OCI-LY3 (cell line): ENCODE data around the gene NUP188.
A peak's percentile ranks its signal among the peaks of the same experiment; 100 is the strongest.

Source experiments
- H2AFZ ChIP-seq: fragments of 200-600, 300-600 bp; shearing (Covaris generic); 2 replicates; pipeline ENCODE4 v1.6.0; 2014; ENCODE audit warnings: antibody characterized with exemption, low read depth, low read length
- H3K27ac ChIP-seq: fragments of 200-600, 300-600 bp; sonication (generic); 2 replicates; pipeline ENCODE4 v1.5.1; 2014; ENCODE audit warnings: mild to moderate bottlenecking, low read length, moderate library complexity, mixed read lengths
- H3K27me3 ChIP-seq: fragments of 200-600, 300-600 bp; sonication (generic); 2 replicates; pipeline ENCODE4 v1.6.1; 2014; ENCODE audit warnings: low read depth, low read length, mixed read lengths
- H3K36me3 ChIP-seq: fragments of 200-600, 300-600 bp; sonication (generic); replicated peaks from 2 replicates; pipeline ENCODE3; 2014; ENCODE audit warnings: low read depth, low read length, mixed read lengths
- H3K4me1 ChIP-seq: fragments of 300-600, 200-600 bp; sonication (generic); 2 replicates; pipeline ENCODE4 v1.6.1; 2014; ENCODE audit warnings: low read length, mixed read lengths
- H3K4me2 ChIP-seq: fragments of 200-600, 300-600 bp; sonication (generic); 2 replicates; pipeline ENCODE4 v1.6.1; 2014; ENCODE audit warnings: low read length, mixed read lengths
- H3K4me3 ChIP-seq: fragments of 300-600, 200-600 bp; sonication (generic); 2 replicates; pipeline ENCODE4 v1.5.1; 2014; ENCODE audit warnings: antibody characterized with exemption, mild to moderate bottlenecking, low read length, moderate library complexity
- H3K79me2 ChIP-seq: fragments of 300-600, 200-600 bp; shearing (Covaris generic); 2 replicates; pipeline ENCODE4 v1.6.1; 2014; ENCODE audit warnings: mild to moderate bottlenecking, low read length, mixed read lengths
- H3K9ac ChIP-seq: fragments of 300-600, 200-600 bp; shearing (Covaris generic); 2 replicates; pipeline ENCODE4 v1.6.0; 2014; ENCODE audit warnings: mild to moderate bottlenecking, low read length, moderate library complexity
- H3K9me3 ChIP-seq: fragments of 200-600, 300-600 bp; shearing (Covaris generic); 2 replicates; pipeline ENCODE4 v1.6.1; 2014; ENCODE audit warnings: low read length, mixed read lengths; ENCODE audit not compliant: insufficient read depth
- H4K20me1 ChIP-seq: fragments of 200-600, 300-600 bp; sonication (generic); 2 replicates; pipeline ENCODE4 v1.6.1; 2016; ENCODE audit warnings: low read length, mixed read lengths; ENCODE audit not compliant: insufficient read depth
- CTCF ChIP-seq: fragments of 200-600, 300-600 bp; sonication (generic); IDR thresholded peaks from 2 replicates; pipeline ENCODE4 v1.5.1; 2014; ENCODE audit warnings: antibody characterized with exemption, low read length, low read depth
- EZH2phosphoT487 ChIP-seq: fragments of 200-600 bp; shearing (Covaris generic); IDR thresholded peaks from 2 replicates; pipeline ENCODE4 v1.6.1; 2018; ENCODE audit warnings: antibody characterized with exemption, mixed run types, low read depth

The NUP188 gene

GRCh38 chr9:128901379-128901778 lies 46.1 kb upstream of the NUP188 start:
- no peak overlapping the region for H3K9ac ChIP-seq

GRCh38 chr9:128901822-128902221 lies 45.7 kb upstream of the NUP188 start:
- H3K27ac ChIP-seq = no peak overlapping the region
- no peak overlapping the region for H3K9ac ChIP-seq
- no peak for TF ChIP-seq CTCF
- TF ChIP-seq EZH2phosphoT487 = no peak
- peaks cover 2% of the 10 kb centered on the region for H3K36me3 ChIP-seq
- H3K4me2 ChIP-seq = 0 out of 2 replicates have a peak overlapping the region, but pooled peaks have one; percentile 4
- no peak overlapping the region for H2AFZ ChIP-seq
- no peak overlapping the region for H3K4me3 ChIP-seq
- peaks cover 17% of the 10 kb centered on the region; the same call in 1 of the 2 replicates for H3K4me1 ChIP-seq
- no peaks in the 10 kb centered on the region for H4K20me1 ChIP-seq
- no peaks in the 10 kb centered on the region for H3K9me3 ChIP-seq
- H3K27me3 ChIP-seq = no peaks in the 10 kb centered on the region
- H3K79me2 ChIP-seq = no peaks in the 10 kb centered on the region

More at GRCh38 chr9:128901379-128901778, 46.1 kb upstream of the NUP188 start:
- Histone ChIP-seq H4K20me1 (no peaks in the 10 kb centered on the region), H3K4me3 (no peak overlapping the region), H3K4me1 (peaks cover 17% of the 10 kb centered on the region; the same call in 1 of the 2 replicates), H3K79me2 (no peaks in the 10 kb centered on the region), H3K27ac (no peak overlapping the region), H2AFZ (no peak overlapping the region), H3K27me3 (no peaks in the 10 kb centered on the region), H3K36me3 (peaks cover 2% of the 10 kb centered on the region), H3K4me2 (no peak overlapping the region), H3K9me3 (no peaks in the 10 kb centered on the region)
- no peak for TF ChIP-seq CTCF
- TF ChIP-seq EZH2phosphoT487 = no peak

GRCh38 chr9:128902351-128903078 lies 45.0 kb upstream of the NUP188 start:
- Histone ChIP-seq H3K9ac (no peak overlapping the region), H3K36me3 (peaks cover 4% of the 10 kb centered on the region), H2AFZ (no peak overlapping the region), H3K27me3 (no peaks in the 10 kb centered on the region), H3K4me3 (no peak overlapping the region), H3K9me3 (no peaks in the 10 kb centered on the region), H3K4me2 (0 out of 2 replicates have a peak overlapping the region, but pooled peaks have one; percentile 4), H3K4me1 (peaks cover 17% of the 10 kb centered on the region; the same call in 1 of the 2 replicates), H4K20me1 (no peaks in the 10 kb centered on the region), H3K79me2 (no peaks in the 10 kb centered on the region), H3K27ac (no peak overlapping the region)
- TF ChIP-seq EZH2phosphoT487 (no peak), CTCF (no peak)

GRCh38 chr9:128903079-128903461 lies 44.4 kb upstream of the NUP188 start:
- no peak overlapping the region for H3K4me2 ChIP-seq

More at GRCh38 chr9:128903079-128903461, 44.4 kb upstream of the NUP188 start:
- Histone ChIP-seq H3K36me3 (peaks cover 7% of the 10 kb centered on the region), H4K20me1 (no peaks in the 10 kb centered on the region), H3K4me3 (no peak overlapping the region), H3K27ac (no peak overlapping the region), H3K79me2 (no peaks in the 10 kb centered on the region), H3K27me3 (no peaks in the 10 kb centered on the region), H3K9ac (no peak overlapping the region), H3K4me1 (peaks cover 17% of the 10 kb centered on the region; the same call in 1 of the 2 replicates), H3K9me3 (no peaks in the 10 kb centered on the region), H2AFZ (no peak overlapping the region)
- TF ChIP-seq CTCF = no peak
- no peak for TF ChIP-seq EZH2phosphoT487
